Hematopoietic multipotent progenitor cell (in vitro differentiated cells): ENCODE data around the gene SSR3. TPM values are rescaled to one million over a fixed set of nuclear protein-coding genes. Genes with fewer than 3 reads are reported as not detected.
"Not testable (repeated sequence)": the region's sequence is repeated elsewhere in the genome, so short reads cannot be mapped to it uniquely, and the experiment has no call there.

Experiments
- DNase-seq, 3 donors: peaks; one replicate each; pipeline ENCODE4 v3.0.0-alpha.2; 2011 to 2015; ENCODE audit warnings: low read depth in 2 of 3, low spot score in 2 of 3
- total RNA-seq: library from RNA; depleted of rRNA; stranded (reverse); fragments of >200 nt; gene quantifications from one replicate; pipeline ENCODE4 v1.2.3, GENCODE V29; 2012

The SSR3 gene
- 96.1 TPM for total RNA-seq

DNA sequence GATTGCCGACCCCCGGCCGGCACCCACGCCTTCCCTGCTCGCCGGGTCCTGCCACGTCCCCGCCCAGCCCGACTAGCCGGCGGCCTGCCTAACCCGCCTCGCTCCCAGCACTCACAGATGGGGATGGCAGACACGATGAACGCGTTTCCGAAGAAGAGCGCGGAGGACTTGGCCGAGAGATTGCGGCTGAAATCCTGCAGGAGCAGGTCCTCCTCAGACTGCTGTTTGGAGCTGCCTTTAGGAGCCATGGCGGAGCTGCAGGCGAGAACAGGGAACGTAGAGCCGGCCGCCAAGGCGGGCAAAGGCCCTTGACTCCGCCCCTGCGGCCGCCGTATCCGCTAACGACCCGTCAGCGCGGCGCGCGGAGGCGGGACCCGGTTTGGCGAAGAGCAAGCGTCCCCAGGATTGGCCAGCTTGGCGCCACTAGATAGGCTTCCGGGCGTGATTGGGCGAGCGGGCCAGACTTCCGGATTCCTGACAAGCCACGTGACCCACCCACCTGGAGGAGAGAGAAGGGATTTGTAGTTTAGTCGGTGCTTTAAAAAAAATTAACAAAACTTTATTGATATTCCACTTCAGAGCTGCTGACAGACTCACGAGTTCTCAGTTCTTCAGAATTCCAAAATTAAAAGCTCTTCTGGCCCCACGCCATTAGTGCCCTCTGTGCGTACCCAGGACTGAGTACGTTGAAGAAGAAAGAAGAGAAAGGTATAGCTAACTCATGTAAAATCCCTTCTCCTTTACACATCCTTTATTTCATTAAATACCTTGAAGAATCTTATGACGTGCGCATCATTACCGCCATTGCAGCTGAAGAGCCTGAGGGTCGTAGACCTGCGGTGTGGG is at the start of gene SSR3:
Gene SSR3, minus strand, starts transcription at position 276 of the 846 bp plus-strand sequence. Its CDS starts 28 bp downstream, at position 248.
- peak; percentile 94 to 100 (median 100) for DNase-seq

GRCh38 chr3:156604064-156604641 is 49.2 kb upstream of the SSR3 start:
- no peak for DNase-seq

GRCh38 chr3:156603379-156604017 is 48.6 kb upstream of the SSR3 start:
- no peak for DNase-seq

- DNase-seq: no peak
Measured at GRCh38 chr3:156602424-156602823, 47.5 kb upstream of the SSR3 start.

- no peak for DNase-seq
Measured at GRCh38 chr3:156601497-156601896, 46.6 kb upstream of the SSR3 start.

DNA sequence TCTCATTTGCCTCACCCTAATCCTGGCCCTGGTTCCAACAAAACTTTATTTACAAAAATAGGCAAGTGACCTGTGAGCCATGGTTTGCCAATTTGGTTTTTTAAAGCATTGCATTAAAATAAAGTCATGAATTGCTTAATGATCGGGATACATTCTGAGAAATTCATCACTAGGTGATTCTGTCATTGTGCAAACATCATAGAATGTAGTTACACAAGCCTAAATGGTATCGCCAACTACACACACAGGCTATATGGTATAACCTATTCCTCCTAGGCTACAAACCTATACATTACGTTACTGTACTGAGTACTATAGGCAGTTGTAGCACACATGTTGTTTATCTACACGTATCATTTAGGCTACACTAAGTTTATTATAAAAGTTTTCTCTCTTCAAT is 45.9 kb upstream of the SSR3 start:
- no peak for DNase-seq

DNA sequence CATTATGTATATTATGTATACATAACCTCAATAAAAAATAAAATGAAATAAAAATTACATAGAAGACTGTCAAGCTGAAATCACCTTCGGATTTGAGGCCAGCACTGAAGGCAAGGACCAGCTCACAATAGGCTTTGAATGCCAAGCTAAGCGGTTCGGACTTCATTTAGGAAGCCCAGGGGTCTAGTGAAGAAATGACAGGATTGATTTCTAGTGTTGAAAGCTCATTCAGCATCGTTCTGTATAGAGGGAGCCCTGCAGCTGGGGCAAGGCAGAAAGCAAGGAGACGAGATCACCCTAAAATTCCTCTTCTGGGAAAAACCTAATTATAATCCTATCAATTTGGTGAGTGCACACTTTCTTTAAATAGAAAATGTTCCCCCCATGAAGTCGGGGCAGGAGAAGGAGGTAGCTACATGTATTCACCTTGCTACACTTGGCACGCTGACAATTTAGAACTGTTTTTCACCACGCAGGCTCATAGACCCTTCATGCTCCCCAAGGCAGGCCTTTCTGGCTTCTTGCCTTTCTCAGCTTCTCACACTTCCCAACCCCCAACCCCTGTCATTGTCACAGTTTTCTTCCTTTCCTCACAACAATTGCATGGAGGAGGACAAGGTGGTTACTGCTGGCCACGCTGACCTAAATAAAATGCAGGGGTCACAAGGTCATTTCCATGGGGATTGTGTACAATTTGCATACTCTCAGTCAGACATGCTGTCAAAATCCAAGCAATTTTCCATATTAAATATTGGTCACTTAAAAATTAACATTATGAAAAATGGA is 44.4 kb upstream of the SSR3 start:
- no peak for DNase-seq

GRCh38 chr3:156598413-156598812 is 43.5 kb upstream of the SSR3 start:
- DNase-seq: no peak

GRCh38 chr3:156594219-156594683 is 39.3 kb upstream of the SSR3 start:
- DNase-seq: no peak

- DNase-seq: no peak
Measured at GRCh38 chr3:156593814-156594213, 38.9 kb upstream of the SSR3 start.

GRCh38 chr3:156589806-156590205 is 34.9 kb upstream of the SSR3 start:
- not testable (repeated sequence) for DNase-seq

- no peak for DNase-seq
Measured at GRCh38 chr3:156587760-156588069, 32.8 kb upstream of the SSR3 start.

DNA sequence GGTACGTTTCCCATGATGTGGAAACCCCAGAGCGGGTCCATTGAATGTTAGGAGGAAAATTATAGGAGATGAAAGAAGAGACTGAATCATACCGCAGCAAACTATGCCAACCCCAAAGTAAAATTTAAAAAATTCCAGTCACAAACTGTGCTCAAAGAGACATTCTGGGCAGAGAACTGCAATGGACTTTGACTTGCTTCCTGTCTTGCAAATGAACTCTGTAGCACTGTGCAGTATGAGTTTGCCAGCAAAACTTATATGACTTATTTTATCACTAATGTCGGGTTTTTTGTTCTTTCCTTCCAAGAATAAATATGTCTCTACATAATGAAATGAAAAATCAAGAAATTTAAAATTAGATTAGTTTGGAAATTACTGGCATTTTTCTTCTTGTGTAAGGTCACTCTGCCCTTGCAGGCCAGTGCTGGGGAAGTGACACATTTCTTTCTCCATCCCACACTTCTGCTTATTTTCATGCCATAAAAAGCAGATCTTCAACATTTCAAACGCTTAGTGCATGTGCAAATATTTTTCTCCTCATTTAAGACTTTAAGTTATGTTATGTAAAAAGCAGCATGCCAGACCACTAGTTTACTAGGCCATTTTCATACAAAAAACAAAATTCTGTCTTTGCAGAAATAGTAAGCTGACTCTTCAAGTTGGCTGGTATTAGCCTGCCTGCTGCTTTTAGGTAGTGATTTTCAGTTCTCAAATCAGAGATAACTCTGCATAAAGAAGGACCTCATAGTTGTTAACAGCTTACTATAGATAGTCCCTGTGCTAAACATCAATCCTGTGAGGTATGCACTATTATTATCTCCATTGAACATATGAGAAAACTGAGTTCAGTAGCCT is 32.2 kb upstream of the SSR3 start:
- DNase-seq: no peak

- DNase-seq: no peak
Measured at GRCh38 chr3:156583469-156583868, 28.6 kb upstream of the SSR3 start.

- no peak for DNase-seq
Measured at GRCh38 chr3:156582532-156583183, 27.7 kb upstream of the SSR3 start.

DNA sequence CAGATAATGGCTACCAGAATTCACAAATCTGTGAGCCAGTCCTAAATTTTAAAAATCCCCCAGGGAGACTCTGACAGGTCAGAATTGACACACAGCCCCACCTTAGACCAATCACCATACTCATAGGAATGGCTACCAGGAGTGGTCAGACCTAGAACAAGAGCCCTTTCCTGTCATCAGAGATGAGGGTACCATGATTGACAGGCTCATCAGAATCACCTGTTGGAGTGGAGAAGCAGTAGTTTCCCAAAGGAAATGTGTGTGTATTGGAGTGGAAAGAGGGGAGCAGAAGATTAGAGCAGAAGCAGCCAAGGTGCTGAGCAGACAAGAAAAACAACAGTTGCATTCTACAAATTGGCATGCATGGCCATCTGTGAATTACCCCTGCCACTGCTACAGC is 27.0 kb upstream of the SSR3 start:
- no peak for DNase-seq

- DNase-seq: no peak
Measured at GRCh38 chr3:156581033-156581432, 26.1 kb upstream of the SSR3 start.

GRCh38 chr3:156579427-156579851 is 24.5 kb upstream of the SSR3 start:
- DNase-seq: peak in 1 of 3 donors; percentile 29

GRCh38 chr3:156577736-156578135 is 22.8 kb upstream of the SSR3 start:
- DNase-seq: no peak
